Hepatocyte (in vitro differentiated cells): Measurements from ENCODE around the gene AKR1C1. TPM values are rescaled to one million over a fixed set of nuclear protein-coding genes. Genes with fewer than 3 reads are reported as not detected.

Source experiments
- DNase-seq: peaks from one replicate; pipeline ENCODE4 v3.0.0-alpha.2; 2016; ENCODE audit warnings: low spot score
- H2AFZ ChIP-seq: fragments of 200-600 bp; sonication (generic); 2 replicates; pipeline ENCODE4 v1.6.0; 2016; ENCODE audit warnings: antibody characterized with exemption, mild to moderate bottlenecking
- H3K27ac ChIP-seq: fragments of 200-600 bp; sonication (generic); 2 replicates; pipeline ENCODE4 v1.5.1; 2016; ENCODE audit warnings: mild to moderate bottlenecking
- H3K27me3 ChIP-seq: fragments of 200-600 bp; sonication (generic); 2 replicates; pipeline ENCODE4 v1.6.1; 2016
- H3K36me3 ChIP-seq: fragments of 200-600 bp; sonication (generic); replicated peaks from 2 replicates; pipeline ENCODE4 v1.5.1; 2016; ENCODE audit warnings: low read depth; ENCODE audit not compliant: insufficient read depth
- H3K4me1 ChIP-seq: fragments of 200-600 bp; sonication (generic); 2 replicates; pipeline ENCODE4 v1.5.1; 2016; ENCODE audit warnings: mild to moderate bottlenecking, moderate library complexity; ENCODE audit not compliant: insufficient read depth
- H3K4me2 ChIP-seq: fragments of 200-600 bp; sonication (generic); 2 replicates; pipeline ENCODE4 v1.6.0; 2016
- H3K4me3 ChIP-seq: fragments of 200-600 bp; sonication (generic); 2 replicates; pipeline ENCODE4 v1.5.1; 2016; ENCODE audit warnings: mild to moderate bottlenecking
- H3K79me2 ChIP-seq: fragments of 200-600 bp; sonication (generic); 2 replicates; pipeline ENCODE4 v1.6.0; 2017; ENCODE audit warnings: mild to moderate bottlenecking
- H3K9me2 ChIP-seq: fragments of 200-600 bp; sonication (generic); replicated peaks from 2 replicates; pipeline ENCODE4 v1.6.0; 2017; ENCODE audit warnings: mild to moderate bottlenecking; ENCODE audit not compliant: insufficient read depth
- H3K9me3 ChIP-seq: fragments of 200-600 bp; sonication (generic); 2 replicates; pipeline ENCODE4 v1.5.1; 2016; ENCODE audit warnings: low read depth, mild to moderate bottlenecking
- H4K20me1 ChIP-seq: fragments of 200-600 bp; sonication (generic); 2 replicates; pipeline ENCODE4 v1.6.0; 2016; ENCODE audit warnings: mild to moderate bottlenecking; ENCODE audit not compliant: insufficient read depth, poor library complexity, severe bottlenecking
- EZH2 ChIP-seq: fragments of 200-600 bp; sonication (generic); IDR thresholded peaks from 2 replicates; pipeline ENCODE4 v1.6.1; 2016; ENCODE audit warnings: antibody characterized with exemption, mild to moderate bottlenecking, borderline replicate concordance
- EZH2phosphoT487 ChIP-seq: fragments of 200-600 bp; sonication (generic); IDR thresholded peaks from one replicate; pipeline ENCODE4 v1.6.1; 2018; ENCODE audit warnings: antibody characterized with exemption, mild to moderate bottlenecking, low read depth, moderate library complexity; ENCODE audit not compliant: unreplicated experiment, severe bottlenecking
- WGBS: methylation state at CpG from one replicate; pipeline ENCODE4 v1.1.6; 2016; ENCODE audit warnings: low lambda C conversion rate; ENCODE audit errors: missing lambda C conversion rate; 5-methylcytosine and 5-hydroxymethylcytosine counted together
- polyA plus RNA-seq: library from polyadenylated mRNA; unstranded; fragments of >200 nt; fragmentation: Nextera tagmentation; extraction: Ambion mirVana; gene quantifications from 2 replicates; pipeline ENCODE4 v1.2.1, GENCODE V29; 2016
- total RNA-seq: library from RNA; depleted of rRNA; stranded (reverse); fragments of >200 nt; gene quantifications from 2 replicates; pipeline ENCODE4 v1.2.3, GENCODE V29; 2014
- TF ChIP-seq, protein P1 (sequence below): fragments of 200-600 bp; sonication (generic); IDR thresholded peaks from 2 replicates; pipeline ENCODE4 v1.5.1; 2016; ENCODE audit warnings: antibody characterized with exemption, mild to moderate bottlenecking; ENCODE audit not compliant: poor library complexity

AKR1C1 gene
- total and polyA plus RNA-seq, 2 experiments from 2014 or later = 106 to 175 TPM

GRCh38 chr10:4926400-4926799 lies 36.8 kb upstream of the AKR1C1 start:
- Histone ChIP-seq H4K20me1 (no peaks in the 10 kb centered on the region), H3K36me3 (no peaks in the 10 kb centered on the region), H3K27ac (no peak overlapping the region), H3K79me2 (no peaks in the 10 kb centered on the region), H3K4me1 (no peaks in the 10 kb centered on the region), H2AFZ (no peak overlapping the region), H3K9me2 (no peaks in the 10 kb centered on the region), H3K4me3 (no peak overlapping the region), H3K4me2 (no peak overlapping the region), H3K27me3 (no peaks in the 10 kb centered on the region), H3K9me3 (no peaks in the 10 kb centered on the region)
- no peak for DNase-seq
- TF ChIP-seq, protein P1, sequence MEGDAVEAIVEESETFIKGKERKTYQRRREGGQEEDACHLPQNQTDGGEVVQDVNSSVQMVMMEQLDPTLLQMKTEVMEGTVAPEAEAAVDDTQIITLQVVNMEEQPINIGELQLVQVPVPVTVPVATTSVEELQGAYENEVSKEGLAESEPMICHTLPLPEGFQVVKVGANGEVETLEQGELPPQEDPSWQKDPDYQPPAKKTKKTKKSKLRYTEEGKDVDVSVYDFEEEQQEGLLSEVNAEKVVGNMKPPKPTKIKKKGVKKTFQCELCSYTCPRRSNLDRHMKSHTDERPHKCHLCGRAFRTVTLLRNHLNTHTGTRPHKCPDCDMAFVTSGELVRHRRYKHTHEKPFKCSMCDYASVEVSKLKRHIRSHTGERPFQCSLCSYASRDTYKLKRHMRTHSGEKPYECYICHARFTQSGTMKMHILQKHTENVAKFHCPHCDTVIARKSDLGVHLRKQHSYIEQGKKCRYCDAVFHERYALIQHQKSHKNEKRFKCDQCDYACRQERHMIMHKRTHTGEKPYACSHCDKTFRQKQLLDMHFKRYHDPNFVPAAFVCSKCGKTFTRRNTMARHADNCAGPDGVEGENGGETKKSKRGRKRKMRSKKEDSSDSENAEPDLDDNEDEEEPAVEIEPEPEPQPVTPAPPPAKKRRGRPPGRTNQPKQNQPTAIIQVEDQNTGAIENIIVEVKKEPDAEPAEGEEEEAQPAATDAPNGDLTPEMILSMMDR = no peak
- no peak for TF ChIP-seq EZH2
- TF ChIP-seq EZH2phosphoT487 = no peak

- H3K36me3 ChIP-seq = no peaks in the 10 kb centered on the region
- TF ChIP-seq EZH2 (no peak), EZH2phosphoT487 (no peak)
- TF ChIP-seq, protein P1 = no peak
- DNase-seq = no peak
- WGBS = 90% methylated on average over 5 of the region's 5 CpGs
- no peaks in the 10 kb centered on the region for H3K79me2 ChIP-seq
- no peaks in the 10 kb centered on the region for H3K4me1 ChIP-seq
- H3K4me2 ChIP-seq = no peak overlapping the region
- H3K9me3 ChIP-seq = no peaks in the 10 kb centered on the region
- no peak overlapping the region for H3K4me3 ChIP-seq
- no peaks in the 10 kb centered on the region for H3K27me3 ChIP-seq
- no peaks in the 10 kb centered on the region for H3K9me2 ChIP-seq
- no peak overlapping the region for H3K27ac ChIP-seq
- H4K20me1 ChIP-seq = no peaks in the 10 kb centered on the region
- H2AFZ ChIP-seq = no peak overlapping the region
These were observed 31.6 kb upstream of the AKR1C1 start for GRCh38 chr10:4931587-4931986.

DNA sequence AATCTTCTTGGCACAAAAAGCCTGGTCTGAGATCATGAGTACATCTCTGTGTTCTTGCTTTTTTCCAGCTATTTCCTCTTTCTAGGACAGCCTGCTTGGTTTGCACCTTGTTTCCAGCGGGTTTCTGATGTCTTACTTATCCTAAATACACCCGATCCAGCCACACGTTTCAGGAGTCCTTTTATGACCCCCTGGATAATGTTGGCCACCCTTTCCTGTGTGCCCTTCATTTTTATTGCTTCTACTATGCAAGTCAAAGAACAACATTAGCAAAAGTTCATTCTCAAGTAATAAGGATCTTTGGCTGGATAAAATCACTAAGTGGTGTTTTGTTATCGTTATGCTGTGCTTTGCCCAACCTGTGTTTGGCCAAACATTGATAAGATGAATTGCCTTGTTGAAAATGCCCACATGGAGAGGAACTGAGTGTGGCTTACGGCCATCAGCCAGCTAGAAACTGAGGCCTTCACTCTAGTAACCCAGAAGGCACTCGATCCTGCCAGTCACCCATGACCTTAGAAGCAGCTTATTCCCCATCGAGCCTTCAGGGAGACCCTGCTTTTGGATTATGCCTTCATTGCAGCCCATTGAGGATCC lies 28.7 kb upstream of the AKR1C1 start:
- H3K9me3 ChIP-seq = no peaks in the 10 kb centered on the region
- H3K4me3 ChIP-seq = no peak overlapping the region
- H3K4me2 ChIP-seq = no peak overlapping the region
- no peaks in the 10 kb centered on the region for H3K27me3 ChIP-seq
- no peak overlapping the region for H2AFZ ChIP-seq
- TF ChIP-seq EZH2 (no peak), EZH2phosphoT487 (no peak)
- TF ChIP-seq, protein P1 = no peak
- no peaks in the 10 kb centered on the region for H3K4me1 ChIP-seq
- H3K27ac ChIP-seq = no peak overlapping the region
- no peaks in the 10 kb centered on the region for H3K9me2 ChIP-seq
- DNase-seq = no peak
- no peaks in the 10 kb centered on the region for H4K20me1 ChIP-seq
- no peaks in the 10 kb centered on the region for H3K79me2 ChIP-seq
- WGBS = 70% methylated on average over 7 of the region's 7 CpGs
- no peaks in the 10 kb centered on the region for H3K36me3 ChIP-seq
